GM19351 (cell line): ENCODE results near the gene TACC3.

ENCODE experiments used
- ATAC-seq: cut with Tn5 transposase; IDR thresholded peaks from one replicate; pipeline ENCODE4 v1.9.1; 2021; ENCODE audit warnings: mild to moderate bottlenecking, moderate library complexity; ENCODE audit not compliant: unreplicated experiment

The TACC3 gene

GRCh38 chr4:1744552-1744951 lies 23.2 kb downstream of the TACC3 start:
- ATAC-seq, result no peak

GRCh38 chr4:1745165-1745564 lies 23.8 kb downstream of the TACC3 start:
- no peak for ATAC-seq

- no peak for ATAC-seq
Measured at GRCh38 chr4:1745697-1746096, 24.4 kb downstream of the TACC3 start.

- peak; percentile 82 for ATAC-seq
Measured at GRCh38 chr4:1746265-1746691, 25.0 kb downstream of the TACC3 start.

GRCh38 chr4:1746919-1747602 lies 25.7 kb downstream of the TACC3 start:
- ATAC-seq, result no peak

GRCh38 chr4:1747603-1747967 lies 26.3 kb downstream of the TACC3 start:
- ATAC-seq, result no peak

GRCh38 chr4:1748465-1748995 lies 27.2 kb downstream of the TACC3 start:
- peak; percentile 53 for ATAC-seq

- no peak for ATAC-seq
Measured at GRCh38 chr4:1749370-1749769, 28.0 kb downstream of the TACC3 start.

GRCh38 chr4:1749826-1750225 lies 28.5 kb downstream of the TACC3 start:
- ATAC-seq, result no peak

- ATAC-seq, result no peak
Measured at GRCh38 chr4:1750381-1751154, 29.2 kb downstream of the TACC3 start.

GRCh38 chr4:1751155-1751918 lies 30.0 kb downstream of the TACC3 start:
- ATAC-seq, result no peak

- ATAC-seq, result no peak
Measured at GRCh38 chr4:1751919-1752283, 30.6 kb downstream of the TACC3 start.

GRCh38 chr4:1752284-1753041 lies 31.1 kb downstream of the TACC3 start:
- no peak for ATAC-seq

- ATAC-seq, result no peak
Measured at GRCh38 chr4:1753294-1753696, 32.0 kb downstream of the TACC3 start.

GRCh38 chr4:1753697-1754311 lies 32.5 kb downstream of the TACC3 start:
- no peak for ATAC-seq

- no peak for ATAC-seq
Measured at GRCh38 chr4:1754336-1754735, 33.0 kb downstream of the TACC3 start.

- no peak for ATAC-seq
Measured at GRCh38 chr4:1755297-1755696, 34.0 kb downstream of the TACC3 start.

GRCh38 chr4:1756079-1756478 lies 34.8 kb downstream of the TACC3 start:
- no peak for ATAC-seq

GRCh38 chr4:1756893-1757779 lies 35.8 kb downstream of the TACC3 start:
- ATAC-seq, result no peak
